Sciatic nerve (tissue), 2 donors: Measurements from ENCODE around the gene GVQW3. TPM values are rescaled to one million over a fixed set of nuclear protein-coding genes. Genes with fewer than 3 reads are reported as not detected.

ENCODE experiments used
- ATAC-seq: fragments of 200-7000 bp; cut with Tn5 transposase; one replicate; pipeline ENCODE4 v1.9.1; 2020; ENCODE audit warnings: mild to moderate bottlenecking, moderate library complexity
- DNase-seq: peaks from one replicate; pipeline ENCODE4 v3.0.0-alpha.2; 2020; ENCODE audit warnings: low spot score
- intact Hi-C: fragments of 100-400 bp; cut with DNase I; formaldehyde crosslinking; loops from one replicate; pipeline ENCODE4 v1.14.2; 2022
- total RNA-seq: library from RNA; stranded (reverse); fragmentation: NEBNext Ultra II Directional; extraction: Animal tissue kit (Norgen Biotek cat#: 25700); gene quantifications from one replicate; pipeline ENCODE4 v1.2.1, GENCODE V29; 2021
- donor health status: DM: no; HTN: no; CAD: no.
- donor health status: DM: no; HTN: no; CAD: no.

GVQW3 gene
- 6.2 TPM for total RNA-seq

DNA sequence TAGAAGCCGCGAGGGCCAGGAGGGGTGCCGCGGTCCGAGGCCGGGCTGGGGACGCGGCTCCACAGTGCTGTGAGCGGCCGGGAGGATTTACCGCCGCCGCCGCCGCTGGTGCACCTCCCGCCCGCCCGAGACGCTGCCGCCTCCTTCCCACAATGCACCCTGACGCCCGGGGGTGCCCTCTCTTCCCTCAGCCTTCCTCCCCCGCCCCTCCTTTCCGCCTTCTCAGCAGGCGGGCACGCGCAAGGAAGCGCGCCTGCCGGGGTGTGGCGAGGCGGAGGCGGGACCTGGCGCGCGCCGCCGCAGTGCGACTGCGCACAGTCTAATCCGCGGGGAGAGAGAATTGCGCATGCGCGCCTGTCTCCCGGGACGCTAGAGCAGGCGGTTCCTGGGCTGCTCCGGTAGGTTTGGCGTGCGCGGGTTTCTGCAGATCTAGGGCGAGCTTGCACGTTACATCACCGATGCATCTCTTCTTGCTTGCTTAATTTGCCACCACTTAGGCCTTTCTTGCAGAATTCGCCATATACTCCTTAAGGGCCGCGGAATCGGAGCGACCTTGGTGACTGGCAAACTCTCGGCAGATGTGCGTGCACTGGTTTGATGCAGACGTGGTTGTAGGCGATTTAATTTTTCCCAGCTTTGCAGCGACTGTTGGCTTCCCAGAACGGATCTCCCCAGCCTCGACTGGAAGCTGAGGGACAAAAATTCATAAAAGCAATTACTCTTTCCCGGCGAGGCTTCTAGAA is at the start of gene GVQW3, which contains the start of gene THAP12:
TSS of gene GVQW3 (plus strand) at position 347 of the 743 bp plus-strand sequence. CDS start 506 bp downstream, outside the sequence.
TSS of gene THAP12 (minus strand) at position 156 of the 743 bp plus-strand sequence. CDS start 296 bp downstream, outside the sequence.
- peak; percentile 99 for ATAC-seq
- intact Hi-C loops, result no loop called here

DNA sequence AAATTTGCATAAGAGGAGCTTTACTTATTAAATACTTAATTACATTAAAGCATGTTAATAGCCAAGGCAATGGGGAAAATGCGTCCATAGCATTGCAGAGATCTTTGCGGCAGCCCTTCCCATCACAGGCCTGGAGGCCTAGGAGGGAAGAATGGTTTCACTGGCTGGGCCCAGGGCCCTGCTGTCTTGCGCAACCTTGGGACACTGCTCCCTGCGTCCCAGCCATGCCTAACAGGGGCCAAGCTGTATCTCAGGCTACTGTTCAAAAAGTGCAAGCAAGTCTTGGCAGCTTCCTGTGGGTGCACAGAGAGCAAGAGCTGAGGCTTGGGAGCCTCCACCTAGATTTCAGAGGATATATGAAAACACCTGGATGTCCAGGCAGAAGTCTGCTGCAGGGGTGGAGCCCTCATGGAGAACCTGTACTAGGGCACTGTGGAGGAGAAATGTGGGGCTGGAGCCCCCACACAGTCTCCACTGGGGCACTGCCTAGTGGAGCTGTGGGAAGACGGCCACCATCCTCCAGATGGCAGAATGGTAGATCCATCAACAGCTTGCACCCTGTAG is 46.2 kb upstream of the GVQW3 start:
- DNase-seq (no peak), ATAC-seq (no peak)
- intact Hi-C loops, result no loop called here

More for the DNA sequence above, at the start of gene GVQW3, which contains the start of gene THAP12:
- peak; percentile 98 for DNase-seq

DNA sequence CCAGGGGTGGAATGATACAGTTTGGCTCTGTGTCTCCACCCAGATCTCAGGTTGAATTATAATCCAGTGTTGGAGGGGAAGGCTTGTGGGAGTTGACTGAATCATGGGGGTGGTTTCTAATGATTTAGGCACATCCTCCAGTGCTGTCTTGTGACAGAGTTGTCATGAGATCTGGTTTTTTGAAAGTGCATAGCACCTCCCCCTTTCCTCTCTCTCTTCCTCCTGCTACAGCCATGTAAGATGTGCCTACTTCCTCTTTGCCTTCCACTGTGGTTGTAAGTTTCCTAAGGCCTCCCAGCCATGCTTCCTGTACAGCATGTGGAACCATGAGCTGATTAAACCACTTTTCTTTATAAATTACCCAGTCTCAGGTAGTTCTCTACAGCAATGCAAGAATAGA is 45.3 kb upstream of the GVQW3 start:
- DNase-seq, result no peak
- intact Hi-C loops, result no loop called here
- no peak for ATAC-seq

DNA sequence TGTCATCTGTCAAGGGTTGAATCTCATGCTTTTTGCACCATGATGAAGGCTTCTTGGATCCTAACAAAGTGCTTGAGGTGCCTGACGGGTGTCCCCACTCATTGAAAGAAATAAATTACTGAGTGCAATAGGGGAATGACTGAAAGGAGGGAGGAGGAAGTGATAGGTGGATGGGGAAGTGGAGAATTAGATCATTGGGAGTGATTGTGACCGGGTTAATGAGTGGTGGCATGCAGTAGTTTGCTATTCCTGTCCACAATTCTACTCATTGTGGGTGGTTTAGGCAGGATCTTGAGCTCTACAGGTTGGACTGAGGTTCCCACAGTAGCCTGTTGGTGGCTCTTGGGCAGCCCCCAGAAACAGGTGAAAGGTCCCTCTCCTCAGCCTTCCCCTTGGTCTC is 44.5 kb upstream of the GVQW3 start:
- ATAC-seq, result no peak
- intact Hi-C loops, result no loop called here
- DNase-seq, result no peak

DNA sequence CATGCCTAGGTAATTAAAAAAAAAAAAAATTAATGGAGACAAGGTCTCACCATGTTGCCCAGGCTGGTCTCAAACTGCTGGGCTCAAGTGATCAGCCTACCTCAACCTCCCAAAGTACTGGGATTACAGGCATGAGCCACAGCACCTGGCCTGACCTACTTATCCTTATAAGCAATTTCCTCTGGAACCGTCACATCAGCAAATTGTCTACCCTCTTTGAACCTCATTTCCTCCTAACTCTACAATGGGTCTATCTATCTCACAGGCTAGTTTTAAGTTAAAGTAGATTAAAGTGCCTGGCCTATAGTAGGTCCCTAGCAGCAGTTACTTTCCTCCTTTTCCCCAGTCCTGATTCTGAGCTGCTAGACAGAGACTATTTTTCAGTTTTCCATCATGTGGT is 43.7 kb upstream of the GVQW3 start:
- DNase-seq, result no peak
- intact Hi-C loops, result no loop called here
- ATAC-seq, result no peak

DNA sequence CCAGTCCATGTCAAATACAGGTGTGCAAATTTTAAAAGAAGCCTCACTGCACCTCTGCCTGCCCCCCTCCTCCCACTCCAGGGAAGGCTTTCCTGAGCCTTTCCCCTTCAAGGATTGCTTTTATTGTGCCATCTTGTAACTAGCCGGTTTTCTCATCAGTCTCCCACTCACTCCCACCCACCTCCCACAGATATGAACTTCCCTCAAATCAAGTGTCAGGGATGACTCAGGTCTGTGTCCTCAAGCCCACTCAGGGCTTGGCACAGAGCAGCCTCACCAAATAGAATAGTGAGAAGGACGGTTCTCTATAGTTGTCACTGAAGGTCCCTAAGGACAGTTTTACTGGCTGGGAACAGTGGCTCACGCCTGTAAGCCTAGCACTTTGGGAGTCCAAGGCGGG is 43.2 kb upstream of the GVQW3 start:
- DNase-seq, result no peak
- ATAC-seq, result no peak
- intact Hi-C loops, result no loop called here

DNA sequence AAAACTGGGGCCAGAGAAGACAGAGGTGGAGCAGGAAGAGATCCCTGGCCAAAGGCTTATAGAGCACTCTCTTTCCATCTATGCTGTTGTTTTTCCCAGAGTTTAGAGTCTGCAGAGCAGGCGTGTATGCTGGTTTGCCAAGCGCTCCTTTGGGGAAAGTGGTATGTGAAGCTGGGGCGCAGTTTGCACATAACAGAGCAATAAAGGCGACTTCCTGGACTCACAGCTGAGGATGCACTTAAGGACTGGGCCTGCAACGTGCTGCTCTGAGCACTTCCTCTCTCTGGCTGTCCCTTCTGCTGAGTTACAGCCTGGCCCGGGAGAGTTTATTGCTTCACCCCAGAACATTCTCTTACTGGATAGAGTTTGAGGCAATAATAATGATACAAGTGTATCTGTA is 41.9 kb upstream of the GVQW3 start:
- intact Hi-C loops, result no loop called here
- peak; percentile 99 for ATAC-seq

DNA sequence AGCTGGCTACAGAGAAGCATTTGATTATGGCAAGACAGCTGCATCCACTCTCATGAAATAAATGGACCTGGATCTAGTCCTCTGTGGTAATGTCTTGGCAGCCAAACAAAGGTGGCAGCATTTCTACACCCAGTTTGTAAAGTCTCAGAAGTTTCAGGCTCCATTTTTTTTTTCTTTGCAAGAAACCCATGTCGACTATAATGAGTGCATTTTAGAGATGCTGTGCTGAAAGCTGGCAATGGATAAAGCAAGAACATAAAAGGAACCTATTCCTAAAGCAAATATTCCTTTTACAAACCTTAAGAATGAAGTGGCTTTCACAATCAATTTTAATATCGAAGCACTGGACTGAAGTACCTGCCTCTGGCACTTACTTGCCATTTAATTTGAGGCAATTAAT is 33.7 kb upstream of the GVQW3 start:
- DNase-seq (no peak), ATAC-seq (no peak)
- intact Hi-C loops, result no loop called here

More for the DNA sequence above, 41.9 kb upstream of the GVQW3 start:
- peak; percentile 72 for DNase-seq

DNA sequence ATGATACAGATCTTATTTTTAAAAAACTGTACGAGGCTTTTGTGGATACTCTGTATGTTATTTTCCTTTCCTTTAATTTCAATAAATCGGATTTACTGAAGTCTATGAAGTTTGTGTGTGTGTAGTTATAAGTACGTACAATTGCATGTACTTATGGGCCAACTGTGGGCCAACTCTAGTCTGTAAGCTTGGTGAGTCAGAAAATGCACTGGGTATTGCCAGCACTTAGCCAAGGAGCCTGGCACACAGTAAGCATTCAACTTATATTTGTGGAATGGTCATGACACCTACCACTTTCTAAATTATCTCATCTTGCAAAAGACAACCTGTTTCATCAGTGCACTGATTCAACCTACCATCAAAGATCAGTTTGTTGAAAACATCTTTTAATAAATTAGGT is 32.8 kb upstream of the GVQW3 start:
- no peak for DNase-seq
- intact Hi-C loops, result no loop called here
- no peak for ATAC-seq

DNA sequence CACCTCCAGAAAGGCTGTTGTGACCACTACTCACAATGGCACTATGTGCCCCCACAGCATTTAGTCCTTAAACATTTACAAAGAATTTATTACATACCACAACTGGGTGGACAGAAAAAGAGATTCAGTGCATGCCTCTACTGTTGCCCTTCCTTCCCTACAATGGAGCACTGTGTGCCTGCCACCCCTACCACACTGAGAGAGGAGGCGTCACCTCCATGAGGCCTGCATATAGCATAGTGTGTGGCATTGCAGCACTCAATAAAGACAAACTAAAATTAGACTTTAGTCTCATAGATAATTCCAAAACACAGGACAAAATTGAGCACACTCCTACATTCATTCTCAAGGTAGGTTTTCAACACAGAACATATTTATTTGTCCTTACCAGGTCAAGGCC is 26.0 kb upstream of the GVQW3 start:
- no peak for ATAC-seq
- no peak for DNase-seq
- intact Hi-C loops, result no loop called here

DNA sequence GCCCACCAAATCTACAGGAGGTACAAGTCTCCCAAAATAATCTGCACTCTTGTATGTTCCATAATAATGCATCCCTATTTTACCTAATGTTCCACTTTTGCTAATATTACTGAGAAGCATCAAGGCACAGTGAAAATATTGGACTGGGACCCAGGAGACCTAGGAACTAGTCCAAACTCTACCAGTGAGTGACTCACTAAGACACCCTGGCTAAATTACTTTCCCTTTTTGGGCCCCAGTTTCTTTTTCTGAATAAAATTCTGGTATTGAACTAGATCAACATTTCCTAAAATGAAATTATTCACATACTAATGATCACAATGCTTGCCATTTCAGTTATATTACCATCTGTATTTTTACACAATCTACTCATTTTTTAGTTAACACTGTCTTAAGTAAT is 19.7 kb upstream of the GVQW3 start:
- no peak for DNase-seq
- ATAC-seq, result no peak
- intact Hi-C loops, result no loop called here

DNA sequence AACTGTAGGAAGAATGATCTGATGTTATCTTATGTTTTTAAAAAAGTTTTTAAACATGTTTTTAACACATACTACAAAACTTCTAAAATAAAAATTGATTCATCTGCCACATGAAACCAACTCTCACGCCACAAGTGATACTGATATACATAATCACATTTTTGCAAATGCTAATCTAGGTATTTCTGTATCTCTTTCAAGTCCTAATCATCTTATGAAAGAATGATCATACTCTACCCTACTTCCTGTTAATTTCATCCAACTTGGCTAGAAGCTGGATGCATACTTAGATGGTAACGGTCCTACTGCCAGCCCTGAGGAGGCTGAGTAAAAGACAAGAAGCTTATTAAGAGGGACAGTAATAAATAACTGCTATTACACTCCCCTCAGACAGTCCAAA is 19.3 kb upstream of the GVQW3 start:
- ATAC-seq (no peak), DNase-seq (no peak)
- intact Hi-C loops, result no loop called here

DNA sequence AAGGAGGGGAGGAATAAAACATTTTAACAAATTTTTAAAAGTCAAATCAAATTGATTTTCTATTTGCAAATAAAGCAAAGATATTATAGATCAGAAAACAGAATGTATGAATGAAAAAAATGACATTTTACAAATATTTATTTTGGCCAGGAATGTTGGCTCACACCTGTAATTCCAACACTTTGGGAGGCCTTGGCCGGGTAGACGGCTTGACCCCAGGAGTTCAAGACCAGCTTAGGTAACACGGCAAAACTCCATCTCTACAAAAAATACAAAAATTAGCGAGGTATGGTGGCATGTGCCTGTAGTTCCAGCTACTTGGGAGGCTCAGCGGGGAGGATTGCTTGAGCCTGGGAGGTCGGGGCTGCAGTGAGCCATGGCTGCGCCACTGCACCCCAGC is 18.4 kb upstream of the GVQW3 start:
- no peak for DNase-seq
- ATAC-seq, result no peak
- intact Hi-C loops, result no loop called here

DNA sequence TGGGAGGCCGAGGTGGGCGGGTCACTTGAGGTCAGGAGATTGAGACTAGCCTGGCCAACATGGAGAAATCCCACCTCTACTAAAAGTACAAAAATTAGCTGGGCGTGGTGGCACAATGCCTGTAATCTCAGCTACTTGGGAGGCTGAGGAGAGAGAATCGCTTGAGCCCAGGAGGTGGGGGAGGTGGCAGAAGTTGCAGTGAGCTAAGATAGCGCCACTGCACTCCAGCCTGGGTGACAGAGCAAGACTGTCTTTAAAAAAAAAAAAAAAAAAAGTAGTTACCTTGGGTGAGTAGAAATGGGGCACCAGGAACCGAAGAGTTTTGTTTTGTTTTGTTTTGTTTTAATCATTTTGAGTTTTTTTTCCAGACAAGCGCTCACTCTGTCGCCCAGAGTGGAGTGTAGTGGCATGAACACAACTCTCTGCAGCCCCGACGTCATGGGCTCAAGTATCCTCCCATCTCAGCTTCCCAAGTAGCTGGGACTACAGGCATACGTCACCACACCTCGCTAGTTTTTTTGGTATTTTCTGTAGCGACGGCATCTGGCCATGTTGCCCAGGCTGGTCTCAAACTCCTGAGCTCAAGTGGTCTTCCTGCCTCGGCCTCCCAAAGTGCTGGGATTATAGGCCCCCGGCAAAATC is 16.0 kb upstream of the GVQW3 start:
- intact Hi-C loops, result no loop called here
- DNase-seq (no peak), ATAC-seq (no peak)

DNA sequence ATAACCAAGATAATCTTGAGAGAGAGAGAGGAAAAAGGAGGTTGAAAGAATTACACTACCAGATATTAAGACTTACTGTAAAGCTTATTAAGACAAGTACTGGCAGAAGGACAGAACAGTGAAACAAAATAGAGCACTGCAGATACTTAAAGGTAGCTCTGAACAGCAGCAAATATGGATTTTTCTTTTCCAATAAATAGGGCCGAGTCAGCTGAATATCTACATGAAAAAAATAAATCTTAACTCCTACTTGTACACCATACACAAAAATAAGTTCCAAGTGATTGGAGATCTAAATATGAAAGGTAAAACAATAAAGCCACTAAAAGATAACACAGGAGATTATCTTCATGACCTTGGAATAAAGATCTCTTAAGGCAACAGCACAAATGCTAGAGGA is 12.6 kb upstream of the GVQW3 start:
- intact Hi-C loops, result no loop called here
- no peak for ATAC-seq
- DNase-seq, result no peak

DNA sequence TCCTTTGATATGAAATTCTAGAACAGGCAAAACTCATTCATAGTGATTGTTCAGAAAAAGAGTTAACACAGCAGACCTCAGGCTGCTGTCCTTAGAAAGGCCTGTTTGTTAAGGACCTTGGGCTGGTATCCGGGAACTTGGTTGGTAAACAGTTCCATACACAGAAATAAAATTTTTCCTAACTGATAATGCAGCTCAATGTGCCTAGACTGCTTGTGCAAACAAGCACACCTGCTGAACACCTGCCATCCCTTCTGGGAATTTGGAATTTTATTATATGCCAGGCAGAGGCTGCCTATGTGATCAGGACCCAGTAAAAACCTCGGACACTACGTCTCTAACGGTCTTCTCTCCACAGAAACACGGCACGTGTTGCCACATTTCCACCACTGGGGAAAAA is 11.7 kb upstream of the GVQW3 start:
- DNase-seq (no peak), ATAC-seq (no peak)
- intact Hi-C loops, result no loop called here

DNA sequence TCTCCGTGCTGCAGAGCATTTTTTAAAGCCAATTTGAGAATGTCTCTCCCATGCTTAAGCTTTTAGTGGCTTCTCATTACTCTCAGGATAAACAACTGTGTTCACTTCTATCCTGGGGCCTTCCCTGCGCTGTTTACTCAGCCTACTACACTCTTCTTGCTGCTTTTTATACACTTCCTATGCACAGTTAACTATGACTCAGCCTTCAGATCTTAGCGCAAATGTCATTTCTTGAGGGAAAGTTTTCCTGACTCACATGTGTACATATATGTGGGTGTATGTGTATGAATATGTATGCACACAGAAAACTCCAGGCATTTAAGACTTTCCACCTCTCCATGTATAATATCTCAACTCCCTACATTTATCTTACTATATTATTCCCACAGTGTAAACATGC is 10.0 kb upstream of the GVQW3 start:
- DNase-seq (no peak), ATAC-seq (no peak)
- intact Hi-C loops, result no loop called here

DNA sequence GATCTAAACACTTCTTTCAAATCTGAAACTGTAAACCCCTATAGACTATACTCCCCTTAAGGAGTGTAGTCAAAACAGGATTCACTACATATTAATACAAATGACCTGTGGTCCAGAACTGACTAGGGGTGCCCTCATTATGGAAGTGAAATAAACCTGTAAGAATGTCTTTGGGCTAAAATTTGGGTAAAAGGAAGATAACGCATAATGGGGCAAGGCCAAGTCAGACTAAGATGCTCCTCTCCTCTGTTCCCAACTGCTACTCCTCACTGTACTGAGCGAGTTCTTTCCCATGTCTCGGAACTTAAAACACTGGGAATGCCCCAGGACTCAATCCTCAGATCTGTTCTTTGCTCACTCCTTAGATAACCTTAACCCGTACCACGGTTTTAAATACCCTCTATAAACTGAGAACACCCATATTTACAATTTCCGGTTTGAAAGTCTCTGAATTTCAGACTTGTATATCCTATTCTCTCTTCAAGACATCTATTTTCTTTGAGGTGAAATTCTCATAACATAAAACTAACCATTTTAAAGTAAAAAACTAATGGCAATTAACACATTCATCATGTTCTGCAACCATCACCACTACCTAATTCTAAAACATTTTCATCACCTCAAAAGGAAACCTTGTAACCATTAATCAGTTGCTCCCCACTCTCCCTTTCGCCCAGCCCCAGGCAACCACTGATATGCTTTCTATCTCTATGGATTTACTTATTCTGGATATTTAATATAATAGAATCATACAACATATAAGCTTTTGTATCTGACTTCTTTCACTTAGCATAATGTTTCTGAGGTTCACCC is 4.2 kb upstream of the GVQW3 start:
- intact Hi-C loops, result no loop called here
- no peak for ATAC-seq
- no peak for DNase-seq

DNA sequence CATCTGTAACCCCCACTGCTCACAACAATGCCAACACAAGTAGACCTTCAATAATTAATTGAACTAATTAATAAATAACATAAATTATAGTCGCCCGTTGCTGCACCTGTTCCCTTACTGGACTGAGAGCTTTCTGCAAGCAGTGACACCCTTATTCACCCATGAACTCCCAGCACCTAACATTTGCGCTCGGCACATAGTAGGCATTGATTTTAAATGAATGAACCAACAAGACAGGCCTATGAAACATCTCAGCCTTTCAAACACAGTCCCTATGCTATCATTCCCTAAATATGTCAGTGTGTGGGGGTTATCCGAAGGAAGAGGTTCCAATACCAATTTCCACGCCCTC is 1.3 kb upstream of the GVQW3 start:
- DNase-seq (no peak), ATAC-seq (no peak)
- intact Hi-C loops, result no loop called here
